A204.1 (cell line): ENCODE data around the gene DPF3.

ENCODE experiments used
- FAIRE-seq: peaks from 2 replicates; lab custom pipeline; 2012; peaks lifted over from hg19 to GRCh38; lab: Jason Lieb, UNC

The DPF3 gene

GRCh38 chr14:72714094-72714493 is 179.8 kb downstream of the DPF3 start:
- no peak for FAIRE-seq

- no peak for FAIRE-seq
These were observed 182.0 kb downstream of the DPF3 start for GRCh38 chr14:72711936-72712335.

DNA sequence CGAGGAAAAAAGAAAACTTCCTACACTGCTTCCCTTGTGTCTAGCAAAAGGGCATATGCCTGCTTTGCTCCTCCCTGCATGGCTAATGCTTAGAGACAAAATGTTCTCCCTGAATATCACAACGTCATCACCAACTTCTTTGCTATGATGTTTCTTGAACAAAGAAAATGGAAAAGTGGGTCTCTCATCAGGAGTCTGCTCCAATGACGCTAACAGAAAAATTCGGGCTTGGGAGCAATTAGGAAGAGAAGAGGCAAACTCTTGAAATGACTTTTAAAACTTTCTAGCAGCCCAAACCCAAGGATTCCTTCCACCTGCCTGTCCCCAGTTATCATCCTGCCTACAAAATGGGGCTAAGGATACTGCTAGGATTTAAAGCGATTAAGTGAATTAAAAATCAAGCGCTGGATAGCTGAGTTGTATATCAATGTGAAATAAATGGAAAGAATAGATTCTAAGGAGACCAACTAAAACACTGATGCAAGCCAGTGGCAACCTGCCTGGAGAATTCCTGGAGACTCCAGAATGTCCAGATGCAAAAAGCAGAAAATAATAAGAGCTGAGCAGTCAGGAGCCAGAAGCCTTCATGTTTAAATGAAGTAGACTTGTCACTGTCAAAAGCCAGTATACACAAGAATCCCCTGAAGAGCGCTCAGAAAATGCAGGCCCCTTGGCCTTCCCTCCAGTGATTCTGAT is 183.8 kb downstream of the DPF3 start:
- FAIRE-seq: no peak

DNA sequence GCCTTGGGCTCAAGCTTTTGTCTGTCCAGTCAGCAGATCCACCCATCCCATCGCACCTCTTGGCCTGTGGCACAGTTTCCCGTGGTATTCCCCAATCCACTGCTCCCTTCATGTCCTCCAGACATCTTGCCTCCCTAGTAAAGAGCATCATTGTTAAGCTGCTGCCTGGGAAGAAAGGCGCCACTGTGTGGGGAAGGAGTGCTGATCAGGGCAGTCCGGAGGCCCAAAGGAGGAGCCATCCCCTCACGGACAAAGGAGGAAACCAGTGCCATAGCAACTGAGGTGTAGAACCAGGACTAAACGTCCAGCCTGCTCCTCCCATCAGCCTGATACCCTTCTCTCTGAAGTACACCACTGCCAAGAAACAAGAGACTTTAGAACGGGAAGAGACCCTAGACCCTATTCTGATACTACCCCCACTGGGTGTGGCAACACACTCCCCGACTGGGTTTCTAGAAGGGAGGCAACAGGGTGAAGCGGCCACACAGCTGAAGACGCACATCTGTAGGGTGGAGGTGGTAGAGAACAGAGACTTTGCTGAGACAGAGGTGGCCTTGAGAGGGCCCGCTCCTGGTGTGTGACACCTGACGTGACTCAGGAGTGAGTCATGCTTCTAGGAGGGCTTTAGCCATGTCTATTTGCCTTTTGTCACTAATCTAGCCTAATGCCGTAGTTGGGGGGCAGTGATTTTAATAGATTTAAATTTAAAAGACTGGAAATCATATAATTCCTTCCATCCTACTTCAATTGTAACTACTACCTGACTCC is 185.0 kb downstream of the DPF3 start:
- FAIRE-seq: no peak

DNA sequence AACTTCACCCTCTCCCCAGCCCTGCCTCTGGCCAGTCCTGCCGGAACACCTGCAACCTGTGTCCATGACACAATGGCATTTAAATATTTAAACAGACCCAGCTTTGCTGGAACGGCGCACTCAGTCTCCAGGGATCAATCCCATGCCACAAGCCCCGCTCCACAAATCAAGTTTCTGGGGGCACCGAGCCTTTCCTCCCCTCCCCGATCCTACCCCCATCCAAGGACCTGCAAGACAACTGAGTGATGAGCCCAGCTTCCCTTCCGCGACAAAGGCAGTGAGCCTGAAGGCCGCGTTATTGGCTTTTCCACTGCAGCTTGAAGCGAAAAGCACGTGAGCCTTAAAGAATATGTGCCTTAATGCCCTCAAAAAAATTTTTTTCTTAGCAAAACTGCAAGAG is 185.7 kb downstream of the DPF3 start:
- no peak for FAIRE-seq

DNA sequence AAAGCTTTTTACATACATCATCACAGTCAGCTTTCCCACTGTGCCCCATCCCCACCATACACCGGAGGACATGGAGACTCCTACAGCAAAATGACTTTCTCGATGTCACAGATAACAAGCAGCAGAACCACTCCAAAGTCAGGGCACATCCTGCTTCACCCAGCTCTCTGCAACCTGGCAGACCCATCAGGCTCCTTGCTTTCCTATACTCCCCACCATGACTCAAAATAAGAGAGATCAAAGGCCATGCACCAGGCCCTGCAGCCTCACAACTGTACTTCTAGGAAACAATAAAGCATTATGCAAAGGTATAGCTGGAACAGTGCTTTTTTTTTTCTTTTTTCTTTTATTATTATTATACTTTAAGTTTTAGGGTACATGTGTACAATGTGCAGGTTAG is 187.4 kb downstream of the DPF3 start:
- no peak for FAIRE-seq

GRCh38 chr14:72704502-72704901 is 189.4 kb downstream of the DPF3 start:
- no peak for FAIRE-seq

- FAIRE-seq: no peak
These were observed 192.3 kb downstream of the DPF3 start for GRCh38 chr14:72701605-72702004.

DNA sequence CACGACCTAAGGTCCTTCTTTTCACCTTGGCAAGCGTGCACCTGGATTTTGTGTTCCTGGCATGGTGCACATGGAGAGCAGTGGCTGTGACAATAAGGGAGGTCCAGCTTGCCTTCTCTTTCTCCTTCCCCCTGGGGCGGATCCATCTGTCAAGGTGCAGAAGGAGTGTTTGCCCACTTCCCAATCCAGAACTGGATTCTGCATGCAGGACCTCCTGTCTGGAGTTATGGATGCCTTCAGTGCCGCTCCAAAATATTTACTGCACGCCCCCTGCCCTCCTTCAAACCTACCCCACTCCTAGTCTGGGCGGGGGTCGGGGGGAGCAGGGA is 192.7 kb downstream of the DPF3 start:
- FAIRE-seq: no peak

DNA sequence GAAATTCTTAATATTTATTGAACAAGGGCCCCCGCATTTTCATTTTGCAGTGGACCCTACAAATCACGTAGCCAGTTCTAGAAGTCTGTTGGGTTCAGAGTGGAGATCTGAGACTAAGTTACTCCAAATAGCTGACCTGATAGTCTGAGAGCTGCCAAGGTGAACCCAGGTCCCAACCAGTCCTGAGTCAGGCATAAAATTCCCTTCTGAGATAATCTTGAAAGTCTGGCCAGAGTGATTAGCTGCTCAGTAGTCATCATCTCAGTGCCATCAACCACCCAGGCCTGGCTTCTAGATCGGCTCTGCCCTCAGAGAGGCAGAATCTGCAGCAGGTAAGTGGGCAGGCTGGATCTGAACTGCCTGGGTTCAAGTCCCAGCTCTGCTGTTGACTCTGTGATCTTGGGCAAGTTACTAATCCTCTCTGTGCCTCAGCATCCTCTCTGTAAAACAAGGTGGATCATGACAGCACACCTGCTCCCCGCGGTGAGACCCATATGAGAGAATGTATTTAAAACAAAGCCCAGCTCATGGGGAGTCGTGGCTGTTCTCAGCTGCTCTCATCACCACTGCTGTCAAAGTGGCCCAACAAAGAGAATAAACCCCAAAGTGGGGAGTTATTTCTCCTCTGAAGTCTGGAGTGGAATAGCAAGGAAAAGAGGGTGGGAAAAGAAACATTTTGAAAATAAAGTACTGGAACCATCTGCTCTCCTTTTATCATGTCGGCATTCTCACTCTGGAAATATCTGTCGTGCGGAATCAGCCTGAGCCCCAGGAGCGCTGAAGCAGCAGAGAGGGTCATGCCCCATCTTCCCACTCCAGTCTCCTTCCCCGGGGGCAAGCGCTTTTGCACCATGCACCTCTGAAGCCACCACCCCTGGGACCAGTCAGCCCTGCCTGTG is 193.3 kb downstream of the DPF3 start:
- FAIRE-seq: no peak

DNA sequence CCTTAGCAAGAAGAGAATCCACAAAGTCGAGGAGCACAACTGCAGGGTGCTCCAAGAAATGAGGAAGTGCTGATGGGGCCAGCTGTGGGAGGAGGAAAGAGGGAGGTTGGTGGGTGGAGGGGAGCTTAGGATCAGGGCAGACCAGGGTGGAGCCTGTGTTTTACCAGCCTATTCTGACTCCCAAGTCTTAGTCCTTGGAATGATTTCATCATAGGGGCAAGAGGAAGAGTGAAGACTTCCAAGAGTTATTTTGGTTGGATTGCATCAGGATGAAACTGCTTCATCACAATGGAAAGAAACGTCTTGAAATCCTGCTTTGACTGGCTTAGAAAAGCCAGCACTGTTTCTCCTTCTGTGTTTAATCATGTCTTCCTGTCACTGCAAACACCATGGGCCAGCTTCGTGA is 194.0 kb downstream of the DPF3 start:
- no peak for FAIRE-seq

DNA sequence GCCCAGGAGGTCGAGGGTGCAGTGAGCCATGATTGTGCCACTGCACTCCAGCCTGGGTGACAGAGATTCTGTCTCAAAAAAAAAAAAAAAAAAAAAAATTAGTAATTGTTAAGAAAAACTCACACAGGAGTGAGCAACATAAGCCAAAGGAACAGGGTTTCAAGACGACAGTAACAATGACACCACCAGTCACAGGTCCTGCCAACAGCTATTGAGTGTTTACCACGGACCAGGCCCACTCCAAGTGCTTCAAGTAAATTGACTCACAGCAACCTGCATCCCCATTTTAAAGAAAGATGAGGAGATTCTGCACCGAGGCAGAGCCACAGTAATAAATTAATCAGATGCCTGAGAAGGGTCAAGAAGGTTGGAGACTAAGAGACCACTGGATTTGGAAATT is 194.5 kb downstream of the DPF3 start:
- no peak for FAIRE-seq

GRCh38 chr14:72692696-72693095 is 201.2 kb downstream of the DPF3 start:
- no peak for FAIRE-seq

DNA sequence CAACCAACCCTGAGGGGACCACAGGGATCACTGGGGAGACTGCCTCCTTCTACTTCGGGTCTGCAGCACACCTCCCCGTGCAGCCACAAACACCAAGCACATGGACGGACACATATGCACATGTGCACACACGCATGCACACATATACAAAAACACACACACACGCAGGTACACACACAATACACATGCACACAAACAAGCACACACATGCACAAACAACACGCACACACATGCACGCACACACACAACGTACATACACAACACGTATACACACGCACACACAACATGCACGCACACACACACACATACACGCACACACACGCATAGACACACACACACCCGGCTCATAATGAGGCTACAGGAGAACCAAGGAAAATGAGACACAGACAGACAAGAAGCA is 203.6 kb downstream of the DPF3 start:
- FAIRE-seq: no peak

DNA sequence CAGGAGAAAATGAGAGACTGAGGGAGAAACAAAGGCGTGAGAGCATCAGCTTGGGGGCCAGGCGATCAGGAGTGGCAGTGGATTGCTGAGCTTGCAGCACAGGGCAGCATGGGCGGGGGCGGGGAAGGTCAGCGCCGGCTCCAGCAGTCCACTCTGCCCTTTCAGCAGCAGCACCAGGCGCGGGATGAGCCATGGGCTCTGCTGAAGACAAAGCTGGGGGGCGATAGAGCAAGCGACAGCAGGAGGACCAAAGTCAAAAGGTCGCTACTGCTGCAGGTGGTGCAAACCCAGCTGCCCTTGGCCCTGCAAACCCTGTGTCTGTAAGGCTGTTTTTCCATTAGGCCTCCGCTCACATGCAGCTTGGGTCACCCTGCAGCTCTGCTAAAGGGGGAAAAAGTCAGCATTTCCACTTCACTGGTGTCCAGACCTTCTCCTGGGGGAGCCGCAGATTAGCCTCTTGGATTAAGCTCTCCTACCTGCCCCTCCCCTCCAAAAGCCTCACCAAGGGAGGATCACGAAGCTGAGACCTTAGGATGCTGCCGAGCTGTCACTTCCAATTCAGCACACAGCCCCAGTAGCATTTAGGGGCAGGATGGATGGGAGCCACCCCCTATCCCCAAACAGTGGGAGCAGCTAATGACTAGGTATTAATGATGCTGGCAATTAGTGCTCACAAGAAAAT is 204.8 kb downstream of the DPF3 start:
- FAIRE-seq: no peak

GRCh38 chr14:72686832-72687231 is 207.1 kb downstream of the DPF3 start:
- no peak for FAIRE-seq

DNA sequence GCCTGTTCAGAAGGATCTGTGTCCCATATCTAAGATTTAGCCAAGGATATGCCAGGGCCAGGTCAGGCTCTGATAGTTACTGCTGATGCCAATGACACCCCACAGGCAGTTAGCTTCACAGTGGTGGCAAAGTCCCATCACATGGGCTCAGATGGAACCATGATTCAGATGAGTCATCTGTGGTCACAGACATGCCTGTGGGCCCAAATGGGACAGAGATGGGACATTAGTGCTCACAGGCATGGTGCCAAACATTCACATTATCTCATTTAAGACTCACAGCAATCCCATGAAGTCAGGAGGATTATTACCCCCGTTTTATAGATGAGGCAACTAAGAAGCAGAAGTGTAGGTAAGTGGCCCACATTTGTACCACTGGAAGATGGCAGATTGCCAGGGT is 207.8 kb downstream of the DPF3 start:
- no peak for FAIRE-seq

DNA sequence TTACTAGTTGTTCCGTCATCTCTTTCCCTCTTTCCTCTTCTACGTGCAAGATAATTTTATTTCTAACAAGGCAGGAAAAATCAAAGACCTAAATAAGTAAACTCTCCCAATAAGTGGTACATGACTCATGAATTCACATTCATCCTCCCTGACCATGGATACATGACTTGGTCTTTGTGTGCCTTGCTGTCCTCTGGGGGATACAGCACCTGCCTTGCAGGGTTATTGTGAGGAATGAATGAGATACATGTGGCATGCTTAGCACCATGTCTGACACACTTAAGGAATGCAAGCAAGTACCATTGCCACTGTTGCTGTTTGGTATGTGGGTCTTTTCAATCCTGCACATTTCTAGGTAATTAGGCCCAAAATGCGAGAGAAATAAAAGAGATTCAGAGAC is 208.4 kb downstream of the DPF3 start:
- FAIRE-seq: no peak

- no peak for FAIRE-seq
These were observed 210.1 kb downstream of the DPF3 start for GRCh38 chr14:72683787-72684186.

DNA sequence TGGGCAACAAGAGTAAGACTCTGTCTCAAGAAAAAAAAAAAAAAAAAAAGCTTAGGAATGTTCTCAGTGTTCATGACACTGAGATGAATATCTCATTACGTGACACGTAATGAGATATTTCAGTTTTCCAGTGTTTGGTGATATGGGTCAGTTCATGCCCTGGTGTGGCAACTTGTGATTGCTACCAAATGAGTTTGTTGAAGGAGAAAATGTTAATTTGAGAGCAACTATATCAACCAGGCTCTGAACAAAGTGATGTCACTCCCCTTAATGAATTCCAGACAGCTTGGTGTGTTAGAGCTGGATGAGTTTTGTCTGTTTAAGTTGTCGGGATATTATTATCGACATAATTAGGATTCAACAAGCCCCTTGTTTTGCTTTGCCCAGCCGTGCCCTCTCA is 211.7 kb downstream of the DPF3 start:
- no peak for FAIRE-seq

DNA sequence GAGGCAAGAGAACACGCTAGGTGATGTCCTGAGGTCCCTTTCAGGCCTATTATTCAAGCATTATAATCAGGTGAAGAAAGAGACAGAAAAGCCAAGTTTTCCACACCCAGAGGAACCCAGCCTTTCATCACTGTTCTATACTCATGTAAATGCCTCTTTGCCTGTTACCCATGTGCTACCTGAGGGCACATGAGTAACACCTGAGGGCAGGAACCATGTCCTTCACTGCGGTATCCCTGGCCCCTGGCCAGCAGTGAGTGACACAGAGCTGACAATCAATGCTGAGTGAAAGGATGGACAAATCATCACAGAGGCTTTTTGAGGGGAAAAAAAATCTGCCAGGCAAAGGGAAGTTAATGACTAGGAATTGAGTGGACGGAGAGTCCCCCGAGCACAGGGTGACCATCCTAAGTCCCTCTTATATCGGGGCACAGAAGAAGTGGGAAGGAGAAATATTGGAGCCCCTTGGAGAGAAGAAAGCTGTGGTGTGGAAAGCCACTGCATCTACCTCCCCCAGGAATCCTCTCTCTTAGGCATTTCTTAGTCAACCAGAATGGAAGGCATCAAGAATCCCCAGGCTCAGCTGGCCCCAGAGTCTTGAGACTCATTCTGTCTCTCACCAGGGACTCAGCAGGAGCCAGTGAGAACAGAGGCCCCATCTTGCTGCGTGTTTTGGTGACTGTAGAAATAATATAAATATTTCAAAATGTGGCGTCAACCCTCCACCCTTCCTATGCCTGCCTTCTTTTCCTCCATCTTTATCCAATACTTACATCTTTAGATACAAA is 212.9 kb downstream of the DPF3 start:
- FAIRE-seq: no peak
